ENCODE measurements around the gene GNAS-AS1. TPM values are rescaled to one million over a fixed set of nuclear protein-coding genes. Genes with fewer than 3 reads are reported as not detected.

The GNAS-AS1 gene
- total and polyA plus RNA-seq, 2 of the 8 experiments (the other 6 are each of a cell fraction or from before 2014, with no cell fraction given), result 4.7 to 13.7 TPM

GRCh38 chr20:58819921-58820320, 30.8 kb downstream of the GNAS-AS1 start (continued):
- TF ChIP-seq CTCF (IDR thresholded peaks at IDR 0.05; ENCODE audit: control extremely low read depth in 1 of 3, insufficient read depth in 1 of 3, low read depth in 1 of 3, low read length in 3 of 3), result no peak
- no peak for TF ChIP-seq JUN (IDR thresholded peaks at IDR 0.05; ENCODE audit: low read depth, low read length)
- no peak for TF ChIP-seq TAF1 (IDR thresholded peaks at IDR 0.05; ENCODE audit: low read depth, low read length)
- TF ChIP-seq KDM1A (IDR thresholded peaks at IDR 0.05; ENCODE audit: borderline replicate concordance, low read length), result no peak
- TF ChIP-seq POLR2AphosphoS5 (IDR thresholded peaks at IDR 0.05; ENCODE audit: low read depth, low read length), result no peak
- TF ChIP-seq CBX8 (IDR thresholded peaks at IDR 0.05; ENCODE audit: borderline replicate concordance, low read depth, low read length), result no peak
